NCI-H2227 (cell line): ENCODE results near the gene ARL6IP1.

Experiments used
- DNase-seq: peaks from one replicate; lab custom pipeline; 2025; ENCODE audit not compliant: unreplicated experiment; lab: John Stamatoyannopoulos, UW

ARL6IP1 gene

GRCh38 chr16:18801145-18801972 is at the start of gene ARL6IP1:
Gene ARL6IP1, minus strand, starts transcription at chr16:18801549. Its CDS starts 83 bp downstream, at chr16:18801466.
- DNase-seq: peak; percentile 100

- DNase-seq: no peak
These were observed 45.1 kb upstream of the ARL6IP1 start for GRCh38 chr16:18846416-18846815.

- no peak for DNase-seq
These were observed 41.2 kb upstream of the ARL6IP1 start for GRCh38 chr16:18842565-18842964.

- no peak for DNase-seq
These were observed 40.6 kb upstream of the ARL6IP1 start for GRCh38 chr16:18841833-18842525.

GRCh38 chr16:18839555-18839954 is 38.2 kb upstream of the ARL6IP1 start:
- DNase-seq: no peak

- DNase-seq: no peak
These were observed 35.4 kb upstream of the ARL6IP1 start for GRCh38 chr16:18836702-18837101.

- DNase-seq: no peak
These were observed 33.5 kb upstream of the ARL6IP1 start for GRCh38 chr16:18834864-18835263.

GRCh38 chr16:18833707-18834505 is 32.6 kb upstream of the ARL6IP1 start:
- no peak for DNase-seq

- no peak for DNase-seq
These were observed 31.3 kb upstream of the ARL6IP1 start for GRCh38 chr16:18832613-18833012.

GRCh38 chr16:18832006-18832405 is 30.7 kb upstream of the ARL6IP1 start:
- DNase-seq: no peak

GRCh38 chr16:18829251-18829650 is 27.9 kb upstream of the ARL6IP1 start:
- no peak for DNase-seq

- DNase-seq: no peak
These were observed 26.5 kb upstream of the ARL6IP1 start for GRCh38 chr16:18827890-18828289.

- no peak for DNase-seq
These were observed 14.9 kb upstream of the ARL6IP1 start for GRCh38 chr16:18816286-18816685.

GRCh38 chr16:18811925-18812324 is 10.6 kb upstream of the ARL6IP1 start:
- no peak for DNase-seq

- no peak for DNase-seq
These were observed 7.8 kb upstream of the ARL6IP1 start for GRCh38 chr16:18809165-18809564.

GRCh38 chr16:18805257-18805773 is 4.0 kb upstream of the ARL6IP1 start:
- no peak for DNase-seq

- no peak for DNase-seq
These were observed 3.2 kb upstream of the ARL6IP1 start for GRCh38 chr16:18804540-18804939.

GRCh38 chr16:18803569-18804462 is 2.5 kb upstream of the ARL6IP1 start:
- DNase-seq: no peak

GRCh38 chr16:18802767-18803343 is 1.5 kb upstream of the ARL6IP1 start:
- no peak for DNase-seq

GRCh38 chr16:18800775-18801144 is 589 bp downstream of the ARL6IP1 start:
- peak; percentile 36 for DNase-seq
